ENCODE data around the gene IQCM. TPM values are rescaled to one million over a fixed set of nuclear protein-coding genes. Genes with fewer than 3 reads are reported as not detected.

The IQCM gene
- total RNA-seq, 4 donors from 2014 or later = not detected

GRCh38 chr4:149321438-149321837, 494.2 kb downstream of the IQCM start:
- no peak for DNase-seq (ENCODE audit: low spot score)
- no peak for TF ChIP-seq CTCF (IDR thresholded peaks at IDR 0.05)
- no peak for ATAC-seq (ENCODE audit: low FRiP score)

GRCh38 chr4:149311076-149311475, 504.6 kb downstream of the IQCM start:
- no peak for TF ChIP-seq CTCF (IDR thresholded peaks at IDR 0.05)
- DNase-seq (ENCODE audit: low spot score) (no peak), ATAC-seq (ENCODE audit: low FRiP score) (no peak)

- ATAC-seq (ENCODE audit: low FRiP score) (no peak), DNase-seq (ENCODE audit: low spot score) (no peak)
- TF ChIP-seq CTCF (IDR thresholded peaks at IDR 0.05) = no peak
Observed at GRCh38 chr4:149306537-149306936, 509.1 kb downstream of the IQCM start.

Measured in omental fat pad (tissue), 4 donors.